MG63 (cell line): ENCODE results near the gene ELN. TPM values are rescaled to one million over a fixed set of nuclear protein-coding genes. Genes with fewer than 3 reads are reported as not detected.
A peak's percentile ranks its signal among the peaks of the same experiment; 100 is the strongest.
"Not testable (repeated sequence)": the region's sequence is repeated elsewhere in the genome, so short reads cannot be mapped to it uniquely, and the experiment has no call there.

Experiments used
- DNase-seq: peaks from one replicate; pipeline ENCODE4 v3.0.0-alpha.2; 2020
- H3K27me3 ChIP-seq: fragments of 250-450 bp; sonication (Bioruptor Pico); 2 replicates; pipeline ENCODE4 v1.5.1; 2020; ENCODE audit warnings: mild to moderate bottlenecking, moderate library complexity
- H3K36me3 ChIP-seq: fragments of 250-450 bp; sonication (Bioruptor Pico); 2 replicates; pipeline ENCODE4 v1.5.1; 2020; ENCODE audit warnings: mild to moderate bottlenecking, moderate library complexity
- H3K4me3 ChIP-seq: fragments of 250-450 bp; sonication (Bioruptor Pico); 2 replicates; pipeline ENCODE4 v1.5.1; 2020; ENCODE audit warnings: mild to moderate bottlenecking, moderate library complexity
- H3K9me3 ChIP-seq: fragments of 250-450 bp; sonication (Bioruptor Pico); 2 replicates; pipeline ENCODE4 v1.5.1; 2020; ENCODE audit warnings: mild to moderate bottlenecking, moderate library complexity
- total RNA-seq: library from RNA; depleted of rRNA; stranded (reverse); fragments of >200 nt; shearing (Covaris generic); gene quantifications from 2 replicates; pipeline ENCODE4 v1.2.3, GENCODE V29; 2014; ENCODE audit warnings: low replicate concordance

Gene ELN
- total RNA-seq, 1 experiment from 2014 or later = not detected

DNA sequence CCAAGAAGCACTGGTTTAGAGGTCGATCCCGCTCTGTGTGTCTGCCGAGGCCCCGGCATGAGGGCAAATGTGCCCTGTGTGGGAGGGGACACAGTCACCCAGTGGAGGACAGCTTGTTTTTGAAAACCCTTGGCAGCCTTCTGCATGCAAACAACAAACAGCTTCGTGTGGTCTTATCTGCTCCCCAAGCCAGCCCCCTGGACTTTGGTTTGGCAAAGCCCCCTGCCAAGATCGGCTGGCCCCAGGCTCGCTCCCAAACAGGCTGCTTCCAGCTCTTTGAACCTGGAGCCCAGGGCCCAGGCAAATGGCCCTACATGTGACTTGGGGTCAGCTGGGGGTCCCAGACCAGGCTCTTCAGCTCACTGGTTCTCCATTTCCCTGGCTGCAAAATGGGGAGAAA lies 2.9 kb downstream of the ELN start:
- no peak for DNase-seq
- Histone ChIP-seq H3K36me3 (no peaks in the 10 kb centered on the region), H3K4me3 (no peak overlapping the region), H3K9me3 (no peaks in the 10 kb centered on the region), H3K27me3 (no peaks in the 10 kb centered on the region)

DNA sequence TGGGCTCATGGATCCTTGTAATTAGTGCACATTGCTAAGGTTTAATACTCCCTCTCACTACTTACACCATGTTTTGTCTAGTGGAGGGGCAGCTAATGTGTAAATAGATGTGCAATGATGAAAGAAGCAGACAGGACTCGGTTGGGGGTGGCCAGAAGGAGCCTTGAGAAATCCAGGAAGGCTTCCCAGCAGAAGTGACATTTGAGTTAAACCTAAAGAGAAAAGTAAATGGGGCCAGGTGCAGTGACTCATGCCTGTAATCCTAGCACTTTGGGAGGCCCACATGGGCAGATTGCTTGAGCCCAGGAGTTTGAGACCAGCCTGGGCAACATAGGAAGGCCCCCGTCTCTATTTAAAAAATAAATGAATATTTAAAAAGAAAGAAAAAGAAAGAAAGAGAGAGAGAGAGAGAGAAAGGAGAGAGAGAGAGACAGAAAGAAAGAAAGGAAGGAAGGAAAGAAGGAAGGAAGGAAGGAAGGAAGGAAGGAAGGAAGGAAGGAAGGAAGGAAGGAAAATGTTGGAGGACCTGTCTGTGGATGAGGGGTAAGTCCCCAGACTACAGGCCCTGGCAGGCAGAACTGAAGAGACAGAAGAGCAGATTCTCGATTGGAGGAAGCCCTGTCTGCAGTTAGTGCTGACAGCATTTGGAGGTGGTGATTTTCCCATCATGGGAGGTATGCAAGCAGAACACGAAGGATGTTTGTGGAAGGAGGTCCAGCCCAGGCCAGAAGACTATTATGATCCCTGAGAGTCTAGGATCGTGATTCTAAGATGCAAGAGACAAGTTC lies 3.6 kb downstream of the ELN start:
- no peaks in the 10 kb centered on the region for H3K9me3 ChIP-seq
- no peak for DNase-seq
- H3K27me3 ChIP-seq = no peaks in the 10 kb centered on the region
- no peaks in the 10 kb centered on the region for H3K36me3 ChIP-seq
- H3K4me3 ChIP-seq = no peak overlapping the region

DNA sequence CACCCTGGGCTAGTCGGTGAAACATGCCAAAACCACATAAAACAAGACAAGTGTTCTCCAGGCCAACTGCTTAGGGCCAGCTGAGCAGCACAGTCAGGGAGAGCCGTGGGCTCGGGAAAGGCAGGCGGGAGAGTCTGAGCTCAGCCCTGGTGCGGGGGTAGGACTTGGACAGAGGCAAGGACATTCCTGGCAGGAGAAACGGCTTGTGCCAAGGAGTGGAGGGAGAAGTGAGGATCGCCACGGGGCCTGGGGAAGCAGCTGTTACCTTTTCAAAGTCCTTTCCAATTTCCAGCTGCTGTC lies 4.2 kb downstream of the ELN start:
- DNase-seq = peak; percentile 89
- no peaks in the 10 kb centered on the region for H3K36me3 ChIP-seq
- H3K4me3 ChIP-seq = no peak overlapping the region
- H3K9me3 ChIP-seq = no peaks in the 10 kb centered on the region
- H3K27me3 ChIP-seq = no peaks in the 10 kb centered on the region

DNA sequence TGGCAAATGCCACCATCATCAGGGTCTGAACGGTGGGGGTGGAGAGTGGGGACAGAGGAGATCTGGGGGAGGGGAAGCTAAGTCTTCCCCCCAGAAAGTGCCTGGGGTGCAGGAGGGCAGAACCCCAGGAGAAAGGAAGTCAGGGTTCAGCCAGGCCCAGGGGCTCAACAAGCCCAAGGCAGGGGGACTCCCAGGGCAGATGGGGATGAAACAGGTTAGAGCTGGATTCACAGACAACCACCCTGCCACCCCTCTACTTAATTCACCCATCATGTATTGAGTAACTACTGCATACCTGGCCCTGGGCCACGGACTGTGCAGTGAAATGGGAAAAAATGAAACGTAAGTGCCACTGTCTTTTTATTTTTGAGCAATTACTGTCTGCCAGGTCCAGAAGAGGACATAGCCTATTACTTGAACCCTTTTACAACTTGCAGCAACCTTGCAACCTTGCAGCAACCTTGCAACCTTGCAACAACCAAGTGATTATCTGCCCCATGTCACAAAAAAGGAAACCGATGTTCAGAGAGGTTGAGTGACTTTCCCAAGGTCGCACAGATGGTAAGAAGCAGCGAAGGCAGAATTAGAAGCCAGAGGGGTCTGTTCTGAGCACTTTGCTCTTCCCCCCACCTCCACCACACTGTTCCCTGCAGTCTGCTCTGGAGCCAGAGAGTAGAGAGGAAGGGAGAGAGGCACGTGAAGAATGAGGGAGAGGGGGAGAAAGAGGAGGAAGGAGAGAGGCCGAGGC lies 4.8 kb downstream of the ELN start:
- no peak for DNase-seq

DNA sequence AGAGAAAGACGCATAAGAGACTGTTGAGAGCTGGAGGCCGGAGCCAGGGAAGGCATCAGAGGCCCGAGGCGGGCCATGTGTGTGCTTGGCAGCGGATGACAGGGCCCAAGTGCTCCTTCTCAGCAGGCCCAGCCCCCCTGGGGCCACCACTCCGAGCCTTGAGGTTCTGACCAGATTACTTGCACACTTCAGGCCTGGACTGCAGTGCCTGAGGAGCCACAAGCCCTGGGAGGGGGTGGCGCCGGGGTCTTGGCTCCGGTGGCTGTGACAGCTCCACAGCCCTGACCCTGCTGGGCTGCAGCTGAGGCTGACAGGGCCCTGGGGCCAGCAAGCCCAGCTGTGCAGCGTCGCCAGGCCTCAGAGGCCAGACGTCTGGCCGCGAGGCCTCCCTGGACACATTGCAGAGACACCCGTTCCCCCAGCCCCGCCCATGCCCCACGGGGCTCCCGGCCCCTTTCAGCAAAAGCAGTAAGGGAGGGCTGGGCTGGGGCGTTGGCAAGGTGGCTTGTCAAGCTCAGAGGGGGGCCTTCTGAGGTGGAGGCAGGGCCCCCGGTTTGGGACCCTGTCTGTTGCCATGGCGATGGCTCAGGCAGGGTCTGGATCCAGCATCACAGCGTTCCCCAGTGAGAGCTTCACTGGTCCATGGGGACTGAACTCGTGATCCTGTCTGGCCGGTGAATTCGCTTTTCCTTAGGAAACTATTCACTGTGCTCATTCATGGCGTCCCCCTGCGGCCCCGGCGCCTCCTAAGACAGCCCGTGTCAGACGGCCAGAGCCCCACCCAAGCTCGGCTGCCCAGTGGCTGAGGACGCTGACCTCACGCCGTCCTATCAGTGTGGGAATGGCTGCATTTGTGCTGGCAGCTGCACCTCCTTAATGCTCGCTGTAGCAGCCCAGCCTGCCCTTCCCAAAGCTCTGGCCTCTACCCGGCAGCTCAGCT lies 5.7 kb downstream of the ELN start:
- Histone ChIP-seq H3K9me3 (no peaks in the 10 kb centered on the region), H3K4me3 (no peak overlapping the region), H3K27me3 (no peaks in the 10 kb centered on the region), H3K36me3 (no peaks in the 10 kb centered on the region)
- DNase-seq = no peak

More for the DNA sequence above, 4.8 kb downstream of the ELN start:
- Histone ChIP-seq H3K9me3 (no peaks in the 10 kb centered on the region), H3K27me3 (no peaks in the 10 kb centered on the region), H3K4me3 (no peak overlapping the region), H3K36me3 (no peaks in the 10 kb centered on the region)

DNA sequence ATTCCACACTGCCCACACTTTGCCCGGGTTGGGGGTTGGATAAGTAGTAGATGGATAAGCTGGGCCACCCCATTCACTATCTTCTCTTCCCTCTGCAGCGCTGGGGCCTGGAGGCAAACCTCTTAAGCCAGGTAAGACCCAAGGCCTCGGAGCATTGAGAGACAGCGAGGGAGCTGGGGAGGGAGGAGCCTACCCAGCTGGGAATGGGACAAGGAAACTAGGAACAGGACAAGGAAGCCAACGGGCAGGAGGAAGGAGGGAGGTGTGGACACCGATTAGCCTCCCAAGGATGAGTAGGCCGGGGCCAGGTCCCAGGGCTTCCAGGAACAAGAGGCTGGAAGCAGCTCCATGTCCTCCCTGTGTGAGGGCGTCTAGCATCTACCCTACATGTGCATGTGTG lies 9.6 kb downstream of the ELN start:
- no peak for DNase-seq
- no peaks in the 10 kb centered on the region for H3K9me3 ChIP-seq

DNA sequence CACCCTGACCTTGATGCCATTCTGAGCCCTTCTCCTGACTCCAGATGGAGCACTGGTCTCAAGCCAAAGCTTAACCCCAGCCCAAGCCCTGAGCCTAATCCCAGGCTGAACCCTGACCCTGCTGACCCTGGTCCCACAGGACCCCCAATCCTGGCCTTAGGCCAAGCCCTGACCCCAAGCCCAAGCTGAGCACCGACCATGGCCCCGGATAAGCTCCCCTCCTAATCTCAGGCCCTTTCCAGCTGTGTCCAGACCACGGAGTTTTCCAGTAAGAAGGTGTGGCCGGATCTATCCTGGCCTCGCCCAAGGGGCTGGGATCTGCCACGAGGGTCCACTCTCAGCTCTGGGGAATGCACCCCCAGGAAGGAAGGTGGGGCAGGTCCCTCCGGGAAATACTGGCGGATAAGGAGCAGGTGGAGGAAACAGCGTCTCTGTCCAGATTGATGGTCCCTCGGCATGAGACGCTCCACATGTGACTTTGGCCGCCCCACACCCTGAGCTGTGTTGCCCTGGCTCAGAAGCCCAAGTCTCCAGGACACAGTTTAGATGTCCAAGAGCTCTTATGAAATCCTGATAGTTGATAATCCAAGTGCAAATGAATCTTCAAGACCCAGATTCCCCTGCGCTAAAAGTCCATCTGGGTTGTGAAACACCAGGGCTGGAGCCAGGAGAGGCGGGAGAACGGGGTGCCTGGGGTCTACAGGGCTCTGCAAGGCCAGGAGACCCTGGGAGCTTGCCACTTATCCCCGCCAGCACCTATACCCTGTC lies 10.4 kb downstream of the ELN start:
- H3K9me3 ChIP-seq = no peaks in the 10 kb centered on the region
- H3K4me3 ChIP-seq = no peak overlapping the region
- DNase-seq = no peak
- no peaks in the 10 kb centered on the region for H3K36me3 ChIP-seq
- no peaks in the 10 kb centered on the region for H3K27me3 ChIP-seq

More for the DNA sequence above, 9.6 kb downstream of the ELN start:
- Histone ChIP-seq H3K4me3 (no peak overlapping the region), H3K36me3 (no peaks in the 10 kb centered on the region), H3K27me3 (no peaks in the 10 kb centered on the region)

DNA sequence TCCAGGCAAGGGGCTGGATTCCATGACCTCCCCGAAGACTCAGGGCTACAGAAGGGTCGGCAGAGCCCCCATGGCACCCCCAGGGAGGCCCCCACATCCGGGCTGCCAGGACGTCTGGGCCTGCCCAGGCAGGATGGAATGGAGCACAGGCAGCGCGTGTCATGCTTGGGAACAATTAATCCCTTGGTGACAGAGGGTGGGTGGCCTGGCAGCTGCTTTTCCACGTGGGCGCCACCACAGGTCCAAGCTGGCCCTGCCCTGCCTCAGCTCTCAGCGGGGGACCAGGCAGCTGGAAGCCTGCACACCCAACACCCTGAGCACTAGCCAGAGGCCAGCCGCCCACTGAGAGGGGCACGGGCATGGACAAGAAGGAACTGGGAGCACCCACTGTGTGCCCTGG lies 11.4 kb downstream of the ELN start:
- DNase-seq = no peak

DNA sequence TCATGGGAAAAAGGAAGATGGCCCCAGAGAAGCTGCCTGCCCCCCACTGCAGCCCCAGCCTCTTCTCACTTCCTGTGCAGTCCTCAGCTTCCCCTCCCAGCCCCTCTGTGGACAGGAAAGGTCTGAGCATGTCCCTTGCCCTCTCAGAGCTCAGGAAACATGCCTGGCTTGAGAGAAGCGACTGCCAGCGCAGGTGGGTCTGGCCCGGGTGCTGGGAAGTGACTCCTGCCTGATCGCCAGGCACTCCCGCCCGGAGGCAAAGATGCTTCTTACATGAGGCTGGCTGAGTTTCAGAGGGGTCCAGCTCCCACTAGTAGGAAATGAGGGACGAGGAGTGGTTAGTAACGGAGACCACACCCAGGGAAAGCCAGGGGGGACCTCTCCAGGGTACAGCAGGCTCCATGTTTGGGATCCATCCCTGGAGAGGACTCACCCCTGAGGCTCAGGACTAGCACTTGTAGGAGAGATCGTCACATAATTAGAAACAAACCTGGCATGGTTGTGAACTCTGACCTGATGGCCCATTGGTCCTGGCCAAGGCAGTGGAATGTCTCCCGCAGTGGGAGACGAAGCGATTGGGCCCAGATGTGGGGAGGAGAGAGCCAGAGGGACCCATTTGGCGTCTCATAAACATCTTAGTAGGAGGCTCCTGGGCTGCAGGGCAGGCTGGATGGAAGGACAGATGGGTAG lies 12.3 kb downstream of the ELN start:
- Histone ChIP-seq H3K4me3 (no peak overlapping the region), H3K9me3 (no peaks in the 10 kb centered on the region), H3K27me3 (no peaks in the 10 kb centered on the region), H3K36me3 (no peaks in the 10 kb centered on the region)
- DNase-seq = no peak

More for the DNA sequence above, 11.4 kb downstream of the ELN start:
- H3K9me3 ChIP-seq = no peaks in the 10 kb centered on the region
- H3K36me3 ChIP-seq = no peaks in the 10 kb centered on the region
- no peaks in the 10 kb centered on the region for H3K27me3 ChIP-seq
- no peak overlapping the region for H3K4me3 ChIP-seq

DNA sequence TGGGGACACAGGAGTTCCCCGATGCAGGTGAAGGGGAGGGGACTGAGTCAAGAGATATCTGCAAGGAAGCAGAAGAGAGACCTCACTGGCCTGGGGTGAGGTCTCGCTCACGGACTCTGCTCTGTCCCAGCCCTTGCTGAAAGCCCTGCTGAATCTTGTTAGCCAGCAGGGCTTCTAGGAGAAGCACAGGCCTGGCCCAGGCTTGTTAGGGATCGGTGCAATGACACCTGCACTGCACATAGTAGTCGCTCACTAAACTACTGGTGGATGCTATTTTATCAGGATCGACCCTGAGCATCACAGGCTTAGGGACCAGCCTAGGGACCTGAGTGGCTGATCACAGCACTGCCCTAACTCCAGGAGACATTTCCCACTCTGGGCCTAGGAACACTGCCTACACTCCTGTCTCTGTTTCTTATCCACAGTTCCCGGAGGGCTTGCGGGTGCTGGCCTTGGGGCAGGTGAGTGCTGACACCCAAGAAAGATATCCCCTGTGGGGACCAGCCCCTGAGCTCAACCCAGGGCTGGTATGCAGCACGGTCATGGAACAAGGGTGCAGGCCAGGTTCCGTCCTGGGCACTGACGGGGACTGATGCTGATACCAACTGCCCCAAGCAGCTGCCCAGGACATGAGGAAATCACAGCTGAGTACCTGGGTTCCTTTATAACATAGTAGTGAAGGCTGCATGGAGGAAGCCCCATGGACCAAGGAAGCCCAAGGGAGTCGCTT lies 13.0 kb downstream of the ELN start:
- no peaks in the 10 kb centered on the region for H3K36me3 ChIP-seq
- H3K4me3 ChIP-seq = no peak overlapping the region
- no peaks in the 10 kb centered on the region for H3K27me3 ChIP-seq
- H3K9me3 ChIP-seq = no peaks in the 10 kb centered on the region
- DNase-seq = no peak

DNA sequence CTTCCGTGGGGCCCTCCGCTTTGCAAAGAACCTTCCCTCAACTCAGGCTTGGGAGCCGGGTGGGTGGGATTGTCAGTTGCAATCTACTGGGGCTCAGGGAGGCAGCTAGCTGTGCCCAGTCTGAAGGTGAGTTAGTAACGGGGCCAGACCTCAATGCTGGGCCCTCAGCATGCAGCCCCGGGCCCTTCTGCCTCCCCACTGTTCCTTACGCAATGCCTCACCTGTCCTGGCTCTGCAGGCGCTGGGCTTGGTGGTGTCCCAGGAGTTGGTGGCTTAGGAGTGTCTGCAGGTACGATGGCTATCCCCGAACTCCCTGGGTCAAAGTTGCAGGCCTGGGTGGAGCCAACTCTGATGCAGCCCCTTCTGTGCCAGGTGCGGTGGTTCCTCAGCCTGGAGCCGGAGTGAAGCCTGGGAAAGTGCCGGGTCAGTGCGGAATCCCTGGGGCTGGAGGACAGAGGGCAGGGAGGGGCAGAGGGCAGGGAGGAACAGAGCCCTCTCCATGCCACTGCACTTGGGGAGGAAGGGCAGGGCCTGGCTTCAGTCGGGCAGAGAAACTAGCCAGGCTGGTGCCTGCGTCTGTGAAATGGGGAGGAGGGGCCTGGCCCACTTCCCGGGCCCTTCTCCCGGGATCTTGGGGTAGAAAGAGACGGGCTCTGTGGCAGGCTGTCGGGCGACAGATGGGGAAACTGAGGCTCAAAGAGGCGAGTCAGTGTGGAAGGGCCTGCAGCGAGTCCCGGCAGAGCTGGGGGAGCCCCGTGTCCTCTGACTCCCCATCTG lies 15.0 kb downstream of the ELN start:
- H3K27me3 ChIP-seq = no peaks in the 10 kb centered on the region
- no peaks in the 10 kb centered on the region for H3K36me3 ChIP-seq
- no peak overlapping the region for H3K4me3 ChIP-seq
- no peaks in the 10 kb centered on the region for H3K9me3 ChIP-seq
- no peak for DNase-seq

DNA sequence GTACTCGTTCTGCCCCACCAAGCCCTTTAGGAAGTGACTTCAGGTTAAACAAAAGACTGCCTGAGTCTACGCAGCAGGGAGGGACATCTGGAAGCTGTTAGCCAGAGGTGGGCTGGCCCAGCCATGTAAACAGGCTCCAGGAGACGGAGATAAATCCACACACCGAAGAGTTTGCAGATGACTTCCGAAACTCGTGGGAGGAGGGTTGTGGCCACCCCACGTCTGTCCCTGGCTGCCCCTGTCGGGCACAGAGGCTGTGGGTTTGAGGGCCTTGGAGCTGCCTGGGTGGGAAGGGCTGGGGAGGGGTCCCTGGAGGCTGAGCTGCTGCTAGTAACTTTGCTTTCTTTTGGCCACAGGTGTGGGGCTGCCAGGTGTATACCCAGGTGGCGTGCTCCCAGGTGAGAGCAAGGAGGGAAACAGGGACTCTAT lies 15.6 kb downstream of the ELN start:
- no peaks in the 10 kb centered on the region for H3K27me3 ChIP-seq
- no peak overlapping the region for H3K4me3 ChIP-seq
- no peak for DNase-seq
- H3K9me3 ChIP-seq = no peaks in the 10 kb centered on the region
- H3K36me3 ChIP-seq = no peaks in the 10 kb centered on the region

DNA sequence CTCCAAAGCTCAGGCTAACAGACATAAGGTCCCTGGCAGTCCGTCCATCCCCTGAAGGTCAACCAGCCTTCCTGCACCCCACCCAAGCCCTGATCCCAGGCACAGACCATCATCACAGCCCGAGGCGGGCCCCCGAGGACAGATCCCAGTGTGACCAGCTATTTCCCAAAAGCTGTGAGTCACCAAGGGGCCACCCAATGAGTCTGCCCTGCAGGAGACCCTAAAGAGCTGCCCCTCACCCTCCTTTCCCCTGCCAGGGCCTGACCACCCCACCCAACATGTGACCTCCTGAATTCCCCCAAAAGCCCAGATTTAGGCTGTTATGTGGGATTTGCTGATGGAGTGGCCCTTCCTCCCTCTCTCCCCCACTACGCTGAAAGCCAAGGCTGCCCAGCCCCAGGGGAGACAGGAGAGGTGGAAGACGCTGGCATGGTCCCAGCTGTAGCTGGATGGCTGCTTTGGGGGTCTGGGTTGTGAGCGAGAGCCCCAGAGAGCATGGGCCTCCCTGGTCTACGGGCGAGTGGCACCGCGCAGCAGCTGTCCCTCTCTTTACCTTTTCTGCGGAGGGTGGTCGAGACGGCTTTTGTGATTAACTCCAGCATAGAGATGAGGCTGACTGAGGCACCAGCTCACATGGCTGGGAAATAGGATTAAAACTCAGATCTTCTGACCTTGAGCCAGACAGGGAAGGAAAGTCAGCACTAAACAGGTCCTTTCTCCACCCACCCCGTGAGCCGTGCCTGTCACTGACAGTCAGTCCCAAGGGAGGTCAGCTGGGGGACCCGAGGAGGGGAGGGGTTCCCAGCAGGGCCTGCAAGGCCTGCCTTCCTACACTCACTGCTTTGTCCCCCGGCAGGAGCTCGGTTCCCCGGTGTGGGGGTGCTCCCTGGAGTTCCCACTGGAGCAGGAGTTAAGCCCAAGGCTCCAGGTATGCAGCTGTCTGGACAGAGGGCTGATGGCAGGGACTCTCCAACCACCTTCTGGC lies 16.7 kb downstream of the ELN start:
- Histone ChIP-seq H3K27me3 (no peaks in the 10 kb centered on the region), H3K4me3 (no peak overlapping the region), H3K9me3 (no peaks in the 10 kb centered on the region), H3K36me3 (no peaks in the 10 kb centered on the region)
- no peak for DNase-seq

DNA sequence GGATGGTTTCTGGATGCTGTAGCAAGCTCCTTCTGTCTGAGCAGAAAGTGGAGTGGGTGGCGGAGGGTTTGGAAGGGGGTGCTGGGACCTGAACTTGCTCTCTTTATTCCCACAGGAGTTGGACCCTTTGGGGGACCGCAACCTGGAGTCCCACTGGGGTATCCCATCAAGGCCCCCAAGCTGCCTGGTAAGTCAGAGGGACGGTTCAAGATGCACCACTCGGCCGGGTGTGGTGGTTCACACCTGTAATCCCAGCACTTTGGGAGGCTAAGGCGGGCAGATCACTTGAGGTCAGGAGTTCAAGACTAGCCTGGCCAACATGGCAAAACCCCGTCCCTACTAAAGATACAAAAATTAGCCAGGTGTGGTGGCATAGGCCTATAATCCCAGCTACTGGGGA lies 18.6 kb downstream of the ELN start:
- not testable (repeated sequence) for H3K27me3 ChIP-seq, H3K4me3 ChIP-seq, DNase-seq, H3K9me3 ChIP-seq, H3K36me3 ChIP-seq
